ENCODE measurements around the gene RGS6. TPM values are rescaled to one million over a fixed set of nuclear protein-coding genes. Genes with fewer than 3 reads are reported as not detected.

The RGS6 gene
- polyA plus RNA-seq, 2 donors: 0.11 to 0.29 TPM

GRCh38 chr14:72450473-72451044, 518.3 kb downstream of the RGS6 start:
- Histone ChIP-seq H3K4me3 (ENCODE audit: low read depth in 1 of 2, low read length in 2 of 2) (no peak overlapping the region), H3K27me3 (ENCODE audit: control insufficient read depth in 1 of 2, insufficient read depth in 2 of 2, low read length in 2 of 2) (no peaks in the 10 kb centered on the region), H3K27ac (ENCODE audit: low read depth in 2 of 2, low read length in 1 of 2) (peak overlapping the region in 1 of 2 donors; percentile 37), H3K4me1 (ENCODE audit: control insufficient read depth in 2 of 2, insufficient read depth in 2 of 2, low read length in 1 of 2) (peaks cover 0 to 7% of the 10 kb centered on the region in 2 donors), H3K36me3 (ENCODE audit: control insufficient read depth in 2 of 2, insufficient read depth in 2 of 2, low read length in 1 of 2) (no peaks in the 10 kb centered on the region), H3K9me3 (ENCODE audit: control insufficient read depth in 2 of 2, insufficient read depth in 1 of 2, low read depth in 1 of 2, low read length in 1 of 2) (no peaks in the 10 kb centered on the region)
- WGBS, 2 donors: 60 to 62% methylated on average over 7 of the region's 7 CpGs

- Histone ChIP-seq H3K4me1 (ENCODE audit: control insufficient read depth in 2 of 2, insufficient read depth in 2 of 2, low read length in 1 of 2) (peaks cover 0 to 7% of the 10 kb centered on the region in 2 donors), H3K36me3 (ENCODE audit: control insufficient read depth in 2 of 2, insufficient read depth in 2 of 2, low read length in 1 of 2) (no peaks in the 10 kb centered on the region), H3K9me3 (ENCODE audit: control insufficient read depth in 2 of 2, insufficient read depth in 1 of 2, low read depth in 1 of 2, low read length in 1 of 2) (no peaks in the 10 kb centered on the region), H3K4me3 (ENCODE audit: low read depth in 1 of 2, low read length in 2 of 2) (no peak overlapping the region), H3K27me3 (ENCODE audit: control insufficient read depth in 1 of 2, insufficient read depth in 2 of 2, low read length in 2 of 2) (no peaks in the 10 kb centered on the region), H3K27ac (ENCODE audit: low read depth in 2 of 2, low read length in 1 of 2) (peak overlapping the region in 1 of 2 donors; percentile 37)
- 37% methylated on average over 17 of the region's 17 CpGs for WGBS, 2 donors
These were observed 519.1 kb downstream of the RGS6 start for GRCh38 chr14:72451054-72451972.

- 89 to 90% methylated on average over 5 of the region's 5 CpGs for WGBS, 2 donors
- H3K27me3 ChIP-seq (ENCODE audit: control insufficient read depth in 1 of 2, insufficient read depth in 2 of 2, low read length in 2 of 2): no peaks in the 10 kb centered on the region
- no peak overlapping the region for H3K4me3 ChIP-seq (ENCODE audit: low read depth in 1 of 2, low read length in 2 of 2)
- no peaks in the 10 kb centered on the region for H3K36me3 ChIP-seq (ENCODE audit: control insufficient read depth in 2 of 2, insufficient read depth in 2 of 2, low read length in 1 of 2)
- peaks cover 0 to 7% of the 10 kb centered on the region in 2 donors for H3K4me1 ChIP-seq (ENCODE audit: control insufficient read depth in 2 of 2, insufficient read depth in 2 of 2, low read length in 1 of 2)
- no peak overlapping the region for H3K27ac ChIP-seq (ENCODE audit: low read depth in 2 of 2, low read length in 1 of 2)
- H3K9me3 ChIP-seq (ENCODE audit: control insufficient read depth in 2 of 2, insufficient read depth in 1 of 2, low read depth in 1 of 2, low read length in 1 of 2): no peaks in the 10 kb centered on the region
These were observed 520.5 kb downstream of the RGS6 start for GRCh38 chr14:72452774-72453173.

- H3K4me1 ChIP-seq (ENCODE audit: control insufficient read depth in 2 of 2, insufficient read depth in 2 of 2, low read length in 1 of 2): peaks cover 0 to 7% of the 10 kb centered on the region in 2 donors
- no peak overlapping the region for H3K4me3 ChIP-seq (ENCODE audit: low read depth in 1 of 2, low read length in 2 of 2)
- no peaks in the 10 kb centered on the region for H3K9me3 ChIP-seq (ENCODE audit: control insufficient read depth in 2 of 2, insufficient read depth in 1 of 2, low read depth in 1 of 2, low read length in 1 of 2)
- H3K27me3 ChIP-seq (ENCODE audit: control insufficient read depth in 1 of 2, insufficient read depth in 2 of 2, low read length in 2 of 2): peaks cover 0 to 3% of the 10 kb centered on the region in 2 donors
- no peak overlapping the region for H3K27ac ChIP-seq (ENCODE audit: low read depth in 2 of 2, low read length in 1 of 2)
- H3K36me3 ChIP-seq (ENCODE audit: control insufficient read depth in 2 of 2, insufficient read depth in 2 of 2, low read length in 1 of 2): no peaks in the 10 kb centered on the region
- WGBS, 2 donors: 85 to 88% methylated on average over 3 of the region's 3 CpGs
These were observed 522.3 kb downstream of the RGS6 start for GRCh38 chr14:72454388-72455160.

- H3K27me3 ChIP-seq (ENCODE audit: control insufficient read depth in 1 of 2, insufficient read depth in 2 of 2, low read length in 2 of 2): peaks cover 0 to 3% of the 10 kb centered on the region in 2 donors
- H3K36me3 ChIP-seq (ENCODE audit: control insufficient read depth in 2 of 2, insufficient read depth in 2 of 2, low read length in 1 of 2): no peaks in the 10 kb centered on the region
- no peaks in the 10 kb centered on the region for H3K4me1 ChIP-seq (ENCODE audit: control insufficient read depth in 2 of 2, insufficient read depth in 2 of 2, low read length in 1 of 2)
- no peaks in the 10 kb centered on the region for H3K9me3 ChIP-seq (ENCODE audit: control insufficient read depth in 2 of 2, insufficient read depth in 1 of 2, low read depth in 1 of 2, low read length in 1 of 2)
- 84 to 89% methylated on average over 4 of the region's 4 CpGs for WGBS, 2 donors
- H3K4me3 ChIP-seq (ENCODE audit: low read depth in 1 of 2, low read length in 2 of 2): no peak overlapping the region
- no peak overlapping the region for H3K27ac ChIP-seq (ENCODE audit: low read depth in 2 of 2, low read length in 1 of 2)
These were observed 525.4 kb downstream of the RGS6 start for GRCh38 chr14:72457641-72458040.

GRCh38 chr14:72462056-72462455, 529.8 kb downstream of the RGS6 start:
- 51 to 56% methylated on average over 2 of the region's 2 CpGs for WGBS, 2 donors
- Histone ChIP-seq H3K4me3 (ENCODE audit: low read depth in 1 of 2, low read length in 2 of 2) (no peak overlapping the region), H3K9me3 (ENCODE audit: control insufficient read depth in 2 of 2, insufficient read depth in 1 of 2, low read depth in 1 of 2, low read length in 1 of 2) (peaks cover under 1% of the 10 kb centered on the region in 2 donors), H3K27ac (ENCODE audit: low read depth in 2 of 2, low read length in 1 of 2) (no peak overlapping the region), H3K36me3 (ENCODE audit: control insufficient read depth in 2 of 2, insufficient read depth in 2 of 2, low read length in 1 of 2) (no peaks in the 10 kb centered on the region), H3K4me1 (ENCODE audit: control insufficient read depth in 2 of 2, insufficient read depth in 2 of 2, low read length in 1 of 2) (peaks cover 0 to 2% of the 10 kb centered on the region in 2 donors), H3K27me3 (ENCODE audit: control insufficient read depth in 1 of 2, insufficient read depth in 2 of 2, low read length in 2 of 2) (peaks cover 0 to 3% of the 10 kb centered on the region in 2 donors)

- 81 to 83% methylated on average over 5 of the region's 5 CpGs for WGBS, 2 donors
- Histone ChIP-seq H3K4me3 (ENCODE audit: low read depth in 1 of 2, low read length in 2 of 2) (no peak overlapping the region), H3K27me3 (ENCODE audit: control insufficient read depth in 1 of 2, insufficient read depth in 2 of 2, low read length in 2 of 2) (peaks cover 0 to under 1% of the 10 kb centered on the region in 2 donors), H3K9me3 (ENCODE audit: control insufficient read depth in 2 of 2, insufficient read depth in 1 of 2, low read depth in 1 of 2, low read length in 1 of 2) (peaks cover 4% of the 10 kb centered on the region in 2 donors), H3K36me3 (ENCODE audit: control insufficient read depth in 2 of 2, insufficient read depth in 2 of 2, low read length in 1 of 2) (no peaks in the 10 kb centered on the region), H3K27ac (ENCODE audit: low read depth in 2 of 2, low read length in 1 of 2) (no peak overlapping the region), H3K4me1 (ENCODE audit: control insufficient read depth in 2 of 2, insufficient read depth in 2 of 2, low read length in 1 of 2) (peaks cover 0 to 2% of the 10 kb centered on the region in 2 donors)
These were observed 531.1 kb downstream of the RGS6 start for GRCh38 chr14:72463291-72463866.

GRCh38 chr14:72464226-72464625, 532.0 kb downstream of the RGS6 start:
- Histone ChIP-seq H3K9me3 (ENCODE audit: control insufficient read depth in 2 of 2, insufficient read depth in 1 of 2, low read depth in 1 of 2, low read length in 1 of 2) (peaks cover 4% of the 10 kb centered on the region in 2 donors), H3K36me3 (ENCODE audit: control insufficient read depth in 2 of 2, insufficient read depth in 2 of 2, low read length in 1 of 2) (no peaks in the 10 kb centered on the region), H3K4me3 (ENCODE audit: low read depth in 1 of 2, low read length in 2 of 2) (no peak overlapping the region), H3K27me3 (ENCODE audit: control insufficient read depth in 1 of 2, insufficient read depth in 2 of 2, low read length in 2 of 2) (no peaks in the 10 kb centered on the region), H3K4me1 (ENCODE audit: control insufficient read depth in 2 of 2, insufficient read depth in 2 of 2, low read length in 1 of 2) (peaks cover 0 to 2% of the 10 kb centered on the region in 2 donors), H3K27ac (ENCODE audit: low read depth in 2 of 2, low read length in 1 of 2) (no peak overlapping the region)
- 90 to 93% methylated on average over 3 of the region's 3 CpGs for WGBS, 2 donors

GRCh38 chr14:72466325-72466724, 534.1 kb downstream of the RGS6 start:
- H3K9me3 ChIP-seq (ENCODE audit: control insufficient read depth in 2 of 2, insufficient read depth in 1 of 2, low read depth in 1 of 2, low read length in 1 of 2): peaks cover 4% of the 10 kb centered on the region in 2 donors
- no peaks in the 10 kb centered on the region for H3K27me3 ChIP-seq (ENCODE audit: control insufficient read depth in 1 of 2, insufficient read depth in 2 of 2, low read length in 2 of 2)
- peaks cover 0 to 2% of the 10 kb centered on the region in 2 donors for H3K4me1 ChIP-seq (ENCODE audit: control insufficient read depth in 2 of 2, insufficient read depth in 2 of 2, low read length in 1 of 2)
- H3K27ac ChIP-seq (ENCODE audit: low read depth in 2 of 2, low read length in 1 of 2): no peak overlapping the region
- no peak overlapping the region for H3K4me3 ChIP-seq (ENCODE audit: low read depth in 1 of 2, low read length in 2 of 2)
- H3K36me3 ChIP-seq (ENCODE audit: control insufficient read depth in 2 of 2, insufficient read depth in 2 of 2, low read length in 1 of 2): no peaks in the 10 kb centered on the region

Data from esophagus (tissue), 2 donors.